ENCODE data around the gene FTO. TPM values are rescaled to one million over a fixed set of nuclear protein-coding genes. Genes with fewer than 3 reads are reported as not detected.

The FTO gene
- total RNA-seq, 1 donor from 2014 or later = 110 TPM

DNA sequence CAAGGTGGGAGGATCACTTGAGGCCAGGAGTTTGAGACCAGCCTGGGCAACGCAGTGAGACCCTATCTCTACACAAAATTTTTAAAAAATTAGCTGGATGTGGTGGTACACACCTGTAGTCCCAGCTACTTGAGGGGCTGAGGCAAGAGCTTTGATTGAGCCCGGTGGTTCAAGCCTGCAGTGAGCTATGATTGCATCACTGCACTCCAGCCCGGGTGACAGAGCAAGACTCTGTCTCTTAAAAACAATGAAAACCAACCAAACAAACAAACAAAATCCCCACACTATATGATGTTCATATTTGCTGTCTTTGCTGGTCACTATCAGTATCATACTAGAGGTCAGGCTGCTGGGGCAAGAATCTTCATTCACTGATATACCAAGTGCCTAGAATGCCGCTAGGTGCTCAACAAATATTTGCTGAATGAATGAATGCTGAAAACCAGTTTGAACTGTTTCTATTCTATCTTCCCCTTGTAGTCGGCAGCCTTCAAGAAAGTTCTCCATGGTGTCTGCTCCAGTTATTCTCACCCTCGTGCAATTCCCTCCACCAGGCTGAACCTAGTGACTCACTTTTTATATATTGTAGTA lies 455.6 kb downstream of the FTO start:
- Histone ChIP-seq H3K36me3 (no peaks in the 10 kb centered on the region), H2AFZ (replicated peaks) (no peak overlapping the region), H4K20me1 (ENCODE audit: low read depth) (no peaks in the 10 kb centered on the region), H3K9me3 (ENCODE audit: low read depth) (no peaks in the 10 kb centered on the region), H3K79me2 (ENCODE audit: low read depth) (no peaks in the 10 kb centered on the region), H3K27me3 (no peaks in the 10 kb centered on the region), H3K27ac (no peak overlapping the region), H3K4me1 (no peaks in the 10 kb centered on the region), H3K9ac (no peak overlapping the region), H3K4me2 (no peak overlapping the region), H3K4me3 (no peak overlapping the region), H3F3A (ENCODE audit: low read depth) (no peaks in the 10 kb centered on the region)
- no peak overlapping the region for H3K4me3 Mint-ChIP-seq
- H3K36me3 Mint-ChIP-seq = no peaks in the 10 kb centered on the region
- H3K4me1 Mint-ChIP-seq = peaks cover 2% of the 10 kb centered on the region
- H3K9me3 Mint-ChIP-seq = peaks cover 14% of the 10 kb centered on the region
- H3K27me3 Mint-ChIP-seq (ENCODE audit: insufficient read depth, low read depth) = peaks cover 25% of the 10 kb centered on the region
- H3K27ac Mint-ChIP-seq = no peak overlapping the region
- no peak for DNase-seq (ENCODE audit: low spot score)
- no peak for TF ChIP-seq EZH2 (IDR thresholded peaks at IDR 0.05)
- TF ChIP-seq, protein P1, sequence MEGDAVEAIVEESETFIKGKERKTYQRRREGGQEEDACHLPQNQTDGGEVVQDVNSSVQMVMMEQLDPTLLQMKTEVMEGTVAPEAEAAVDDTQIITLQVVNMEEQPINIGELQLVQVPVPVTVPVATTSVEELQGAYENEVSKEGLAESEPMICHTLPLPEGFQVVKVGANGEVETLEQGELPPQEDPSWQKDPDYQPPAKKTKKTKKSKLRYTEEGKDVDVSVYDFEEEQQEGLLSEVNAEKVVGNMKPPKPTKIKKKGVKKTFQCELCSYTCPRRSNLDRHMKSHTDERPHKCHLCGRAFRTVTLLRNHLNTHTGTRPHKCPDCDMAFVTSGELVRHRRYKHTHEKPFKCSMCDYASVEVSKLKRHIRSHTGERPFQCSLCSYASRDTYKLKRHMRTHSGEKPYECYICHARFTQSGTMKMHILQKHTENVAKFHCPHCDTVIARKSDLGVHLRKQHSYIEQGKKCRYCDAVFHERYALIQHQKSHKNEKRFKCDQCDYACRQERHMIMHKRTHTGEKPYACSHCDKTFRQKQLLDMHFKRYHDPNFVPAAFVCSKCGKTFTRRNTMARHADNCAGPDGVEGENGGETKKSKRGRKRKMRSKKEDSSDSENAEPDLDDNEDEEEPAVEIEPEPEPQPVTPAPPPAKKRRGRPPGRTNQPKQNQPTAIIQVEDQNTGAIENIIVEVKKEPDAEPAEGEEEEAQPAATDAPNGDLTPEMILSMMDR (IDR thresholded peaks at IDR 0.05) = no peak
- TF ChIP-seq EZH2phosphoT487 (IDR thresholded peaks at IDR 0.05) = no peak

DNA sequence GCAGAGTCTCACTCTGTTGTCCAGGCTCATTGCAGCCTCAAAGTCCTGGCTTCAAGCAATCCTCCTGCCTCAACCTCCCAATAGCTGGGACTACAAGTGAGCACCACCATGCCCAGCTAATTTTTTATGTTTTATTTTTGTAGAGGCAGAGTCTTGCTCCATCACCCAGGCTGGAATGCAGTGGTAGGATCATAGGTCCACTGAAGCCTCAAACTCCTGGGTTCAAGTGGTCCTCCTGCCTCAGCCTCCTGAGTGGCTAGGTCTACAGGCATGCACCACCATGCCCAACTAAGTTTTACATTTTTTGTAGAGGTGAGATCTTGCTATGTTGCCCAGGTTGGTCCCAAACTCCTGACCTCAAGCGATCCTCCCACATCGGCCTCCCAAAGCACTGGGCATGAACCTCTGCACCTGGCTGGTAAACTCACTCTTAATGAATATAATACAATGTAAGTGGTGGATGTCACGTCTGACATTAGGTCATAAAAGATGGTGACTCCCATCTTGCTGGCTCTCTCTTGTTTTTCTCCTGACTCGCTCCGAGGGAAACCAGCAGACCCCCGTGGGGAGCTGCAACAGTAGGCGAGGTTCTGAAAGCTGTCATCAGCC lies 456.4 kb downstream of the FTO start:
- Histone ChIP-seq H3K27me3 (no peaks in the 10 kb centered on the region), H3K9ac (no peak overlapping the region), H3K9me3 (ENCODE audit: low read depth) (no peaks in the 10 kb centered on the region), H3K79me2 (ENCODE audit: low read depth) (no peaks in the 10 kb centered on the region), H3K4me3 (no peak overlapping the region), H3K4me1 (no peaks in the 10 kb centered on the region), H4K20me1 (ENCODE audit: low read depth) (no peaks in the 10 kb centered on the region), H3K36me3 (no peaks in the 10 kb centered on the region), H3K27ac (no peak overlapping the region), H3K4me2 (no peak overlapping the region), H3F3A (ENCODE audit: low read depth) (no peaks in the 10 kb centered on the region), H2AFZ (replicated peaks) (no peak overlapping the region)
- Mint-ChIP-seq H3K9me3 (peaks cover 14% of the 10 kb centered on the region), H3K4me3 (no peak overlapping the region), H3K36me3 (no peaks in the 10 kb centered on the region), H3K27ac (no peak overlapping the region), H3K4me1 (peaks cover 8% of the 10 kb centered on the region), H3K27me3 (ENCODE audit: insufficient read depth, low read depth) (peaks cover 28% of the 10 kb centered on the region)
- TF ChIP-seq, protein P1 (IDR thresholded peaks at IDR 0.05) = no peak
- TF ChIP-seq EZH2phosphoT487 (IDR thresholded peaks at IDR 0.05) (no peak), EZH2 (IDR thresholded peaks at IDR 0.05) (no peak)
- no peak for DNase-seq (ENCODE audit: low spot score)

DNA sequence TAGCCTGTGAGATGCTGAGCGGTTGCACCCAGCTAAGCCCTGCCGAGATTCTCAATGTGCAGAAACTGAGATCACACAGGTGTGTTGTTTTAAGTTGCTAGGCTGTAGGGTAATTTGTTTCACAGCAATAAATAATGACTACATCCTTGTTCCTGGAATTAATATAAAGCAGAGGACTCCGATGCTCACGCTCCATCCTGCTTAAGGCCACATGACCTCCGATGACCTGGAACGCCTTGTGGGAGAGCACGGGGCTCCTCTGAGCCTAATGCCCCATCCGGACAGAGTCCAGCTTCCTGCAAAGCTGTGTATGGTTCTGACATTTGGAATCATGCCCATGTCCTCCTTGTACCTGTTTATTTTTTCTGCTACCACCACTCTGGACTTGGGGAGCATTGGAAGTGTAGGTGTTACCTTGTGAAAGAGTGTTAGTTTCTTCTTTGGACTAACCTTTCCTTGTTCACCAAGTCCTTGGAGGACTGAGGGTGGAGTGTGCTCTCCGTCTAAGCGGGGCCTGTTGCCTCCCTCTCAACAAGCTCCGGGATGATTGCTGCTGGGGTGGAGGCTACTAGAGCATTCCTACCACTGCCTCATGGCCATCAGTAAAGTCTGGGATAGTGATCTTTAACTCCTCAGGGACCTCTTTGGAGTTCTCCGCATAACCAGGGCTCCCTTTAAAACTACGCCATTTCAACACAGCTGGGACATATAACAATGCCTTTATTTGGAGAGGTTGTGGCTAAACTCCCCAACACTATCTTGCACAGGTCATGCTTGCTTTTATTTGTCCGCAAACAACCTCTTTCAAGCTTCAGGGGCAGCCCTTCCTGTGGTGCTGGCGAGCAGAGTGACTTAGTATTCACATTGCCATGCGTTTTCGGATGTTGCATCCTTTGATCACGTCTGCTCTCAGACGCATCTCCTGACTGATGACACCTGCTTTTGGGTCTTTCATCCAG lies 457.3 kb downstream of the FTO start:
- no peak overlapping the region for H3K9ac ChIP-seq
- Mint-ChIP-seq H3K36me3 (no peaks in the 10 kb centered on the region), H3K27ac (no peak overlapping the region), H3K27me3 (ENCODE audit: insufficient read depth, low read depth) (peaks cover 19% of the 10 kb centered on the region), H3K4me1 (peaks cover 11% of the 10 kb centered on the region), H3K4me3 (no peak overlapping the region), H3K9me3 (peaks cover 14% of the 10 kb centered on the region)
- H3K79me2 ChIP-seq (ENCODE audit: low read depth) = no peaks in the 10 kb centered on the region
- TF ChIP-seq EZH2phosphoT487 (IDR thresholded peaks at IDR 0.05) = no peak
- no peaks in the 10 kb centered on the region for H3K9me3 ChIP-seq (ENCODE audit: low read depth)
- no peaks in the 10 kb centered on the region for H3K36me3 ChIP-seq
- H4K20me1 ChIP-seq (ENCODE audit: low read depth) = no peaks in the 10 kb centered on the region
- no peaks in the 10 kb centered on the region for H3F3A ChIP-seq (ENCODE audit: low read depth)
- no peak for DNase-seq (ENCODE audit: low spot score)
- H3K27me3 ChIP-seq = no peaks in the 10 kb centered on the region
- no peak overlapping the region for H2AFZ ChIP-seq (replicated peaks)
- H3K4me1 ChIP-seq = no peaks in the 10 kb centered on the region
- H3K27ac ChIP-seq = no peak overlapping the region
- no peak overlapping the region for H3K4me2 ChIP-seq
- H3K4me3 ChIP-seq = no peak overlapping the region
